H7 (cell line): ENCODE data around the gene RABAC1. TPM values are rescaled to one million over a fixed set of nuclear protein-coding genes. Genes with fewer than 3 reads are reported as not detected.
"Not testable (repeated sequence)": the region's sequence is repeated elsewhere in the genome, so short reads cannot be mapped to it uniquely, and the experiment has no call there.

Experiments used
- DNase-seq: peaks from one replicate; pipeline ENCODE4 v3.0.0; 2012
- H3K27me3 ChIP-seq: 2 replicates; pipeline ENCODE4 v1.6.0; 2011; ENCODE audit warnings: mild to moderate bottlenecking, low read length; ENCODE audit not compliant: control insufficient read depth, insufficient read depth
- H3K36me3 ChIP-seq: replicated peaks from 2 replicates; pipeline ENCODE4 v1.5.1; 2011; ENCODE audit warnings: low read length; ENCODE audit not compliant: control insufficient read depth, insufficient read depth
- H3K4me3 ChIP-seq: 2 replicates; pipeline ENCODE4 v1.5.1; 2011; ENCODE audit warnings: low read depth, mild to moderate bottlenecking, control low read depth, low read length, moderate library complexity; ENCODE audit not compliant: insufficient read depth
- total RNA-seq: library from RNA; depleted of rRNA; stranded (reverse); fragments of >200 nt; shearing (Covaris generic); gene quantifications from 2 replicates; pipeline ENCODE4 v1.2.3, GENCODE V29; 2014

Gene RABAC1
- total RNA-seq, 1 experiment from 2014 or later, result 163 TPM

DNA sequence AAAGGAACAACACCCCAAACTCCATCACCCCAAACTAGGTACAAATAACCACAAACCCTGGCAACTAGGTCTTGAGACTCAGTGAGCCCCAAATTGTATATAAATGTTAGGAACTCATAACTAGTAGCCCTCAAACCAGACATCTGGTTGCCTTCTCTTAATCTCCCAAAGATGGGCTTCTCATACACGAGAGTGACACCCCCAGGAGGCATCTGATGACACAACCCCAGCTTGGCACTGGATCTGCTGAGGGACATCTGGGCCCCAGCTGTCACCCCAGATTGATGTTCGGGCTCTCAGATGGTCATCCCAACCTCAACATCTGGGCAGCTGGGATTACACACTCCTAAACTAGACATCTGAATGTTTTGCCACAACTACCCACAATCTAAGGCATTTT is 14.8 kb downstream of the RABAC1 start:
- no peak overlapping the region for H3K4me3 ChIP-seq
- DNase-seq, result no peak
- peaks cover 21% of the 10 kb centered on the region for H3K27me3 ChIP-seq
- H3K36me3 ChIP-seq, result no peaks in the 10 kb centered on the region

DNA sequence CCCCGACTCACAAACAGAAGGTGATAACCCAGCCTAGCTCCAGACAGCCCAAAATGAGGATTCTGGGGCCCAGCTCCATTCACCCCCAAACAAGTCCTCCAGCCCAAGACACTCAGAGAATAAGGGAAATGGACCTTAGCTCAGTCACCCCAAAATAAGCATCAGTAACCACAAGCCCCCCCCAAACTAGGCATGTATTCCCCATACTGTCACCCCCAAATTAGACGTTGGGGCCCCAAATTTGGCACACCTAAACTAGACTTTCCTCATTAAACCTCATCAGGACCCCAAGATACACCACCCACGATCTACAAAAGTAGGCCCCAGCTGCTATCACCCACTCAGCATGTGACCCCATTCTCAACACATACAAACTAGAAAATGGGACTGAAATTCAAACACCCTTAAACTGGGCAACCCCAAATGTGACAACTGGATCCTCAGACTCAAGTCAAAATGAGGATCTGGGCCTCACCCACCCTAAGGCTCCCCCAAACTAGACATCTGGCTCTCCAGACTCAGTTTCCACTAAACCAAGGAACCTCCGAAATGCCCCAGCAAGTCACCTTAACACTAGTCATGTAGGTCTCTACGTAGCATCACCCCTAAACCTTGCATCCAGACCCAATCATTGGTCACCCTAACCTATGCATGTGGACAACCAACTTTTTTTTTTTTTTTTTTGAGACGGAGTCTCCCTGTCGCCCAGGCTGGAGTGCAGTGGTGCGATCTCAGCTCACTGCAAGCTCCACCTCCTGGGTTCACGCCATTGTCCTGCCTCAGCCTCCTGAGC is 17.5 kb downstream of the RABAC1 start:
- peaks cover 31% of the 10 kb centered on the region for H3K27me3 ChIP-seq
- no peak for DNase-seq

DNA sequence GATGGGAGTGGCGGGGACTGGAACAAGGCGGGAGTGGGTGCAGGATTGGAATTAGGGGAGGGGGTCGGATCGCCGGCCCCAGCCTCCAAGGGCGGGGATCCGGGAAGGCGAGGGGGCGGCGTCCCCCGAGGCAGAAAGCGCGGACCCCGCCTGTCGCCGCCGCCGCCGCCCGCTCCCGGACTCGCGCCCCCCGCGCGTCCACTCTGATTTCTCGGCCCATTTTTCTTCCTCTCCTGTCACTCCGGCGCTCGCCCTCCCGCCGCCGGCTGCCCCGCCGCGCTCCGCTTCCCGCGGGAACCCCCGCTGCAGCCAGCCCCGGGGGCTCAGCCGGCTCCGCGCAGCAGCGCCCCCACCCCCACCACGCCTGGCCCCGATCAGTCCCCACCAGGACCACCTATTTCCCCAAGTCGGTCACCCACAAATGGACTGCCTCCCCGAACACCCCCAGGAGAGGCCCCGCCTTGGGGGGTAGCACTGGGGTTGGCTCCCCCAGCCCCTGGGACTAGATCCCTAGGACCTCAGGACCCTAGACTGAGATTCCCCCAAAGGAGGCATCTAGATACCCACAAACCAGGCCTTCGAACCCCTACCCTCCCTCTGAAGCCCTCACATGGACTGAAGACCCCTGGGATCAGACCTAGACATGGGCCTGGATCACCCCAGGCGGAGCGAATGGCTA is 18.3 kb downstream of the RABAC1 start:
- Histone ChIP-seq H3K36me3 (no peaks in the 10 kb centered on the region), H3K4me3 (peak overlapping the region; percentile 55), H3K27me3 (peaks cover 38% of the 10 kb centered on the region)
- peak; percentile 83 for DNase-seq

More for the DNA sequence above, 17.5 kb downstream of the RABAC1 start:
- Histone ChIP-seq H3K36me3 (no peaks in the 10 kb centered on the region), H3K4me3 (no peak overlapping the region)

DNA sequence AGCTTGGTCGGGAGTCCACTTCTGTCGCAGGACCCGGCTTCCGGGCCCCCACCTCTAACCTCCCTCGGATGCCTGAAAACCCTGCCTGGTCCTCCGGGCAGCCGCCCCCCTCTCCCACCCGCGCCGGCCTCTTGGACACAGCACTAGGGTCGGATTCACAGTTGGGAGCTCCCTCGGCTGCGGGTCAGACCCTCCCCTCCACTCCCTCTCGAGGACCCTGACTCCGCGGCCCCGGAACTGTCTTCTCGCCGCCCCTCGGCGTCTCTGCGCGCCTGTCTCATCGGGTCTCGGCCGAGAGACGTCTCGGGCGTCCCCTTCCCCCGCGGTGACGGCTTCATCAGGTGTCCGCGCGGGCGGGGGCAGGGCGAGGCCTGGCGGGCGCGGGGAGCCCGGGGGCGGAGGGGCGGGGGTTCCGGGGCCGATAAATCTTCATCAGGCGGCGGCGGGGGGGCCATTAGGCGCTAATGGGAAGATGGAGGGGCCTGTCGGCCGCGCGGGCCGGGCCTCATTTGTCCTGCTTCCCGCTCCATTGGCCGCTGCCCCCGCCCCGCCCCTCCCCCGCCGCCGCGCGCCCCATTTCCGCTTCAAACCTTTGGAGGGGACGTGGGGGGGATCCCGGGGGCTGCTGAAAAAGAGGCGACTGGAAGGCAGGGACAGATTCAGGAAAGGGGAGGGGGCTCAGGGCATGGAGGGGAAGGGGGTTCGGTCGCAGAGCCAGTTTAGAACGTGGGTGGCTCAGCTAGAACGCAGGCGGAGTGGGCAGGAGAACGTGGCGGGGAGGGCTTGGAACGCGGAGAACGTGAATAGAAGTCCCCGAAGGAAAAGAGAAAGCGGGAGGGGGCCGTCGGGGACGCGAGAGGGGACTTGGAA is 19.0 kb downstream of the RABAC1 start:
- H3K27me3 ChIP-seq, result peaks cover 43% of the 10 kb centered on the region
- H3K4me3 ChIP-seq, result peak overlapping the region; percentile 55
- DNase-seq, result peak; percentile 89
- no peaks in the 10 kb centered on the region for H3K36me3 ChIP-seq

DNA sequence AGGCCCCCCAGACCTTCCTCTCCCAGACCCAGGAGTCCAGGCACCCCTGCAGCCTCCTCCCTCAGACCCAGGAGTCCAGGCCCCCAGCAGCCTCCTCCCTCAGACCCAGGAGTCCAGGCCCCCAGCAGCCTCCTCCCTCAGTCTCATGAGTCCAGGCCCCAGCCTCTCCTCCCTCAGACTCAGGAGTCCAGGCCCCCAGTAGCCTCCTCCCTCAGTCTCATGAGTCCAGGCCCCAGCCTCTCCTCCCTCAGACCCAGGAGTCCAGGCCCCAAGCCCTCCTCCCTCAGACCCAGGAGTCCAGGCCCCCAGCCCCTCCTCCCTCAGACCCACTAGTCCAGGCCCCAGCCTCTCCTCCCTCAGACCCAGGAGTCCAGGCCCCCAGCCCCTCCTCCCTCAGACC is 19.9 kb downstream of the RABAC1 start:
- not testable (repeated sequence) for H3K4me3 ChIP-seq, DNase-seq, H3K36me3 ChIP-seq
- peaks cover 50% of the 10 kb centered on the region for H3K27me3 ChIP-seq

DNA sequence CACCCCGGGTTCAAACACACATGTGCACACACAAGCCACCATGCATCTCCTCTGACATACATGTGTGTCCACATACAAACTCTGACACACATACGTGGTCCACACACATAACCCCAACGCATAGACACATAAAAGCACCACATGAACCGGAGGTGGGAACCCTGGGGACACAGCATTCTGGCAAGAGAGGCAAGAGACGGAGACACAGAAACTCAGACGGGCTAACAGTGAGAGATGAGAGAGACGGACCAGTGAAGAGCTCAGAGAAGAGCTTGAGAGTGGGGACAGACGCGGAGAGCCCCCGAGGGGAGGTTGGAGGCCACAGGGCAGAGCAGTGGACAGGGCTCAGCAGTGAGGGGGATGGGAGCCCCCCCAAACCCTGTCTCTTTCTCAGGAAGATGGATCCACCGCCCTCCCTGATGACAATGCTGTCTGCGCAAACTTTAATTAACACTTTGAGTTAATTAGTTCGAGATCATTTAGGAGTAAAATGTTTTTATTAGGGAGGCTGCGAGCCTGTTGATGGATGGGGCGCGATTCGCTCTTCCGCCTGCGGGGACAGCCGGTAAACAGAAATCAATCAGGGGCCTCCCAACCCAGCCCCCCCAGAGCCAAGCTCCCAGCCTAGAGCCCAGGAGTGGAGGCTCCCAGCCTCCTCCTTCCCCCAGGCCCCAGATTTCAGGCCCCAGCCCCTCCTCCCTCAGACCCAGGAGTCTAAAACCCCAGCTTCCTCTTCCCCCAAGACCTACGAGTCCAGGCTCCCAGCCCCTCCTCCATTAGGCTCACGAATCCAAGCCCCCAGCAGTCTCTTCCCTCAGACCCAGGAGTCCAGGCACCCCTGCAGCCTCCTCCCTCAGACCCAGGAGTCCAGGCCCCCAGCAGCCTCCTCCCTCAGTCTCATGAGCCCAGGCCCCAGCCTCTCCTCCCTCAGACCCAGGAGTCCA is 21.3 kb downstream of the RABAC1 start:
- Histone ChIP-seq H3K4me3 (no peak overlapping the region), H3K36me3 (no peaks in the 10 kb centered on the region), H3K27me3 (peaks cover 64% of the 10 kb centered on the region)
- DNase-seq, result peak; percentile 82

DNA sequence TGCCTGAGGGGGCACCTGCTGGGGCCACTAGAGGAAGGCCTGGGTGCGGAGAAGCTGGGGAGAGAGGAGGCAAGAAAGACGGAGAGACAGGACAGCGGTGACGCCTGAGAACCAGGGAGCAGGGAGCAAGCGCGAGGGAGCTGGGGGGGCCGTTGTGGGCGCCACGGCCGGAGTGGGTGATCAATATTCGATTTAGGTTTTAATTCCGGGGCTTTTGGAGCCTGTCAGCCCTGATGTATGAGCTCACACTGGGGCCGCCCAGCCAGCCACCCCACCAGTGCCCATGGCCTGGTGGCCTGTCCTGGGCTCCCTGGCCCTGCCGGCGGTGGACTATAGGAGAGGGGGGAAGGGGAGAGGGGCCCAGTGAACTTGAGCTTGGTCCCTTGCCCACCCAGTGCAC is 22.2 kb downstream of the RABAC1 start:
- Histone ChIP-seq H3K36me3 (no peaks in the 10 kb centered on the region), H3K27me3 (peaks cover 72% of the 10 kb centered on the region), H3K4me3 (no peak overlapping the region)
- no peak for DNase-seq

DNA sequence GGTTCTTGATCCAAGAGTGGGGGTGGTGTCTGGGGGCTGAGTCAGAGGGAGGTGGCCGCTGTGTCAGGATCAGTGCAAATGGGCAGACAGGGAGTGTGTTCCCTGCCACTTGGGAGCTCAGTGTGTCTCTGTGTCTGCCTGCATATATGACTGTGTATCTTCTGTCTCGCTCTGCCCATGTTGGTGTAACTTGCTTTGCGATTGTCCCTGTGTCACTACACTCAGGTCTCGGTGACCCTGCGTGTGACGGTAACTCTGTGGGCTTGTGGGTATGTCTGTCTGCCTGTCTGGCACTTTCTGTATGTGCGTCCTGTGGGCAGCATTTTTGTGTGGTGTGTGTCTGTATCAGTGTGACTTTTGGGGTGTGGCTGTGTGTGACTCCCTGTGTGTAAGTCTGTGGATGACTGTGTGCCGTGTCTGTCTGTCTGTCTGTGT is 22.7 kb downstream of the RABAC1 start:
- H3K4me3 ChIP-seq, result no peak overlapping the region
- peaks cover 74% of the 10 kb centered on the region for H3K27me3 ChIP-seq
- no peaks in the 10 kb centered on the region for H3K36me3 ChIP-seq
- no peak for DNase-seq

DNA sequence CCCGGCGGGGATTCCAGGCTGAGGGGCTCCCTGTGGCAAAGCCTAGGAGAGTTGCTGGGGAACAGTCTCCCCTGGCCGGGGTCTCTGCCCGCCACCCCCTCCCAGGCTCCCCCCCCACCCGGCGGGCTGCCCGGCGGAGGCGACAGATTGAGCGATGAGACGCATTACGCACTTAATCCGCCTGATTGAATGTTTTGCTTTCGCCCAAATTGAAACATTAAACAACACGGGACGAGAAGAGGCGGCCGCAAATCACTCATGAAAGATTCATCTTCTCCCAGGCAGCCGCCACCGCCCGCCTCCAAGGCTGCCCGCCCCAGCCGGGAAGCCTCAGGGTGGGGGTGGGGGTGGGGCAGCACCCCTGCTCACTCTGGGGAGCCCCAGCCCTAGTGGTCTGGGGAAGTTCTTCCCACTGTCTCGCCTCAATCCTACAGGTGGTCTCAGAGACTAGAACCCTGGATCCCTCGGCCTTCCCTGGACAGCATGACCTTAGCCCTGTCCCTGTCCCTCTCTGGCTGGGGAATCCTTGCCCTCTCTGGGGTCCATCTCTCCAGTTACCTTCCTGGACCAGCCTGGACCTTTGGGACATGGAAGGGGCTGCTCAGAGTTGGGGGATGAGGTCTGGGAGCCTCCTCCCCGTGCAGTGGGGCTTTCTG is 23.2 kb downstream of the RABAC1 start:
- H3K4me3 ChIP-seq, result no peak overlapping the region
- peak; percentile 67 for DNase-seq
- H3K36me3 ChIP-seq, result no peaks in the 10 kb centered on the region
- H3K27me3 ChIP-seq, result peaks cover 74% of the 10 kb centered on the region

DNA sequence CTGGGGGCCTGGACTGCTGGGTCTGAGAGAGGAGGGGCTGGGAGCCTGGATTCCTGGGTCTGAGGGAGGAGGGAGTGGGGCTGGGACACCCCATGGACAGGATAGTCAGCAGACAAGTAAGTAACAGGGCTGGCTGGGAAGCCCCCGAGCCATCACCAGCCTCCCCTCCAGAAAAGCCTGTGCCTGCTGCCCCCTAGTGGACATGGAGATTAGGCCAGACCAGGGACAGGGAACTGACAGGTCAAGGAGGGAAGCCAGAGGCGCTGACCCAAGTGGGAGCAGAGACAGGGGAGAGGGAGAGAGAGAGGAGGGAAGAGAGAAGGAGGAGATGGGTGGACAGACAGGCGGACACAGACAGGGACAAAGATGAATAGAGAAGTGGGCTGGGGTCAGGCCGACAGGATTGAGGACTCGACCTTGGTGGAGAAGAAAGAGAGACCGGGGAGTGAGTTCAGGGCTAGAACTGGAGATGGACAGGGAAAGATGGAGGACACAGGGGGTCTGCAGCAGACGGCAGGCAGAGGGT is 24.2 kb downstream of the RABAC1 start:
- Histone ChIP-seq H3K36me3 (no peaks in the 10 kb centered on the region), H3K4me3 (no peak overlapping the region), H3K27me3 (peaks cover 76% of the 10 kb centered on the region)
- DNase-seq, result peak; percentile 96

DNA sequence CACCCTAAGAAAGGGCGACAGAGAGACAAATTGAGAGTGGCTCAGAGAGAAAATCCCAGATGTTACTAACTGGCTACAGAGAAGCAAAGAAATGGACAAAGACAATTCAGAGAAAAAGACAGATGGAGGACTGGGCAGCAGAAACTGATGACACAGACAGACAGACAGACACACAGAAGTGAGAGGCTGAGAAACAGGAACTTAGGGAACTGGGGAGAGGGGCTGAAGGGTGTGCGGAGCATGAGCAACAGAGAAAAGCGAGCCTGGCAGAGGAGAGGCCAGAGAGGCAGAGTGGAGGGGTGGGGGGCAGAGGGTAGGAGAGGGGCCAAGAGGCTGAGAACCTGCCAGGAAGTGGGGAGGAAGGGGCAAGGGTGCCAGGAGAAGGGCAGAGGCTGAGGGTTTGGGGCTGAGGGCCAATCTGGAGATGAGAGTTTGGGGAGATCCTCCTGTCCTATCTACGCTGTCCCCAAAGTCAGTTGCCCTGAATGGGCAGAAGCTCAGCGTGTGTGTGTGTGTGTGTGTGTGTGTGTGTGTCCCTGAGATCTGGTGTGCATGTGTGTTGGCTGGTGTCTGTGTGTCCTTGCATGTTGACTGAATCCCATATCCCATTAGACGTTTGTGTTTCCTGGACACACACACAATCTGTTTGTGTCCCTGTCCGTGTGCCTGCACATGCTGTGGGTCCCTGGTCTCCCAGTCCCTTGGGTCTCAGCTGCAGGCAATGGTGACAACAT is 25.3 kb downstream of the RABAC1 start:
- peaks cover 82% of the 10 kb centered on the region for H3K27me3 ChIP-seq
- no peaks in the 10 kb centered on the region for H3K36me3 ChIP-seq
- no peak for DNase-seq
- H3K4me3 ChIP-seq, result no peak overlapping the region

DNA sequence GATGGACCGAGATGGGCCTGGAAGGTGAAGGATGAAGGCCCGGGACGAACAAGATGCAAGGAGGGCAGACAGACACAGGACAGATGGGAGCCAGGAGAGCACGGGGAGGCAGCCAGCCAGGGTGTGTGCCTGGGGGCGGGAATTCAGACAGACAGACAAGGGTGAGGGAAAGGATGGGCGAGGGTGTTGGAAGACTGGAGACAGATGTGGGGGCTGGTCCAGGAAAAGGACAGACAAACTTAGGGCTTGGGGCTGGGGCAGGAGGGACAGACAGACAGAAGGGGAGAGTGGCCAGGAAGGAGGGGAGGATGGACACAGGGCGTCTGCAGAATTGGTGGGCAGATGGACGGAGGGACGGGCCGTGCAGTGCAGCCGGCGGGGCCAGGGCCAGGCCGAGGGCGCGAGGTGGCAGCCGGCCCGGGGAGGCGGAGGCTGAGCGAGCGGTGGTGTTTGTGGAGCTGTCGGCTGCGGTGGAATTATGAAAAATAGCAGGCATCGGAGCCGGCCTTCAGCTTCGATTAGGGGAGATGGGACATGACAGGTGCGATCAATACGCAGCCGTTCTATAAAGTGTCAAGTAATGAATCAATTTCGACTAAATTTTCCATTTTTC is 26.3 kb downstream of the RABAC1 start:
- no peaks in the 10 kb centered on the region for H3K36me3 ChIP-seq
- no peak overlapping the region for H3K4me3 ChIP-seq
- H3K27me3 ChIP-seq, result peaks cover 93% of the 10 kb centered on the region
- DNase-seq, result peak; percentile 64
